H1 (cell line): ENCODE measurements around the gene TCF4. TPM values are rescaled to one million over a fixed set of nuclear protein-coding genes. Genes with fewer than 3 reads are reported as not detected.

Source experiments
- CTCF ChIA-PET: fragments of 300-600 bp; sonication (Branson Sonifier 250); formaldehyde crosslinking; loops from one replicate; lab custom pipeline; 2021; ENCODE audit not compliant: partially characterized antibody; lab: Charles Lee
- POLR2A ChIA-PET: fragments of 300-600 bp; sonication (Branson Sonifier 250); formaldehyde crosslinking; loops from one replicate; lab custom pipeline; 2021; ENCODE audit warnings: inconsistent platforms; ENCODE audit not compliant: partially characterized antibody; lab: Charles Lee
- DNase-seq, 2 experiments: peaks; one replicate each; pipeline versions ENCODE4 v3.0.0 to v3.0.0-alpha.2; 2010 to 2022; ENCODE audit warnings: low spot score in 2 of 2, low read depth in 1 of 2, mixed read lengths in 1 of 2
- FAIRE-seq: peaks from 2 replicates; lab custom pipeline; 2011; peaks lifted over from hg19 to GRCh38; lab: Jason Lieb, UNC
- H2AFZ ChIP-seq: 2 replicates; pipeline ENCODE4 v1.8.1; 2012; ENCODE audit warnings: low read length, inconsistent platforms
- H2AK5ac ChIP-seq: 2 replicates; pipeline ENCODE4 v1.6.1; 2013; ENCODE audit warnings: low read depth, low read length
- H2BK120ac ChIP-seq: replicated peaks from 2 replicates; pipeline ENCODE3; 2013; ENCODE audit warnings: low read depth, low read length, inconsistent platforms
- H2BK12ac ChIP-seq: 2 replicates; pipeline ENCODE4 v1.6.1; 2013; ENCODE audit warnings: low read depth, low read length
- H2BK15ac ChIP-seq: 2 replicates; pipeline ENCODE4 v1.6.1; 2013; ENCODE audit warnings: low read length
- H2BK20ac ChIP-seq: 2 replicates; pipeline ENCODE4 v1.6.1; 2013; ENCODE audit warnings: low read length
- H2BK5ac ChIP-seq: 2 replicates; pipeline ENCODE4 v1.6.1; 2013; ENCODE audit warnings: low read depth, low read length
- H3K14ac ChIP-seq: 2 replicates; pipeline ENCODE4 v1.6.1; 2013; ENCODE audit warnings: inconsistent platforms; ENCODE audit not compliant: insufficient read length
- H3K18ac ChIP-seq: 2 replicates; pipeline ENCODE4 v1.6.1; 2013; ENCODE audit warnings: low read length; ENCODE audit errors: extremely low read depth
- H3K23ac ChIP-seq: 2 replicates; pipeline ENCODE4 v1.6.1; 2013; ENCODE audit warnings: inconsistent platforms; ENCODE audit not compliant: insufficient read length
- H3K23me2 ChIP-seq: 2 replicates; pipeline ENCODE4 v1.6.1; 2013; ENCODE audit warnings: low read depth, low read length
- H3K27ac ChIP-seq: 2 replicates; pipeline ENCODE4 v1.6.1; 2011; ENCODE audit warnings: low read depth, low read length, inconsistent platforms
- H3K27me3 ChIP-seq, 4 experiments: replicated peaks in 1 of 4; 1 replicate in 1 of 4; 2 replicates in 3 of 4; pipeline versions ENCODE4 v1.6.1 to v1.8.1; 2011 to 2013; ENCODE audit warnings: low read length in 3 of 4, mild to moderate bottlenecking in 3 of 4, inconsistent platforms in 2 of 4, mixed read lengths in 2 of 4, moderate library complexity in 1 of 4; ENCODE audit not compliant: control insufficient read depth in 3 of 4, insufficient read depth in 3 of 4; ENCODE audit errors: extremely low read depth in 1 of 4
- H3K36me3 ChIP-seq, 4 experiments: 2 replicates each; pipeline versions ENCODE4 v1.6.1 to v1.8.1; 2011 to 2013; ENCODE audit warnings: mild to moderate bottlenecking in 4 of 4, low read length in 3 of 4, moderate library complexity in 2 of 4, control low read depth in 1 of 4, inconsistent platforms in 1 of 4; ENCODE audit not compliant: insufficient read depth in 4 of 4, control insufficient read depth in 2 of 4
- H3K4ac ChIP-seq: replicated peaks from 2 replicates; pipeline ENCODE3; 2013; ENCODE audit warnings: low read length, low read depth, mixed read lengths, inconsistent platforms; ENCODE audit not compliant: insufficient read length
- H3K4me1 ChIP-seq, 4 experiments: replicated peaks in 1 of 4; 1 replicate in 1 of 4; 2 replicates in 3 of 4; pipeline versions ENCODE4 v1.6.1 to v1.8.1; 2011 to 2013; ENCODE audit warnings: low read length in 3 of 4, inconsistent platforms in 2 of 4, mixed read lengths in 1 of 4; ENCODE audit not compliant: insufficient read depth in 4 of 4, control insufficient read depth in 3 of 4
- H3K4me2 ChIP-seq, 2 experiments: 2 replicates each; pipeline versions ENCODE4 v1.6.1 to v1.8.1; 2011 to 2013; ENCODE audit warnings: low read depth in 2 of 2, low read length in 2 of 2, control low read depth in 1 of 2, inconsistent platforms in 1 of 2, mild to moderate bottlenecking in 1 of 2; ENCODE audit not compliant: insufficient read depth in 1 of 2
- H3K4me3 ChIP-seq, 4 experiments: fragments of 200-600, 300-600 bp in 1 of 4; sonication (generic), shearing (Covaris generic), sonication (Bioruptor Twin) in 1 of 4; 2 replicates each; pipeline versions ENCODE4 v1.5.1 to v1.8.1; 2011 to 2016; ENCODE audit warnings: low read length in 4 of 4, low read depth in 3 of 4, control low read depth in 2 of 4, inconsistent platforms in 2 of 4, mild to moderate bottlenecking in 2 of 4, mixed read lengths in 1 of 4, moderate library complexity in 1 of 4; ENCODE audit not compliant: insufficient read depth in 2 of 4; ENCODE audit errors: extremely low read depth in 1 of 4
- H3K56ac ChIP-seq: replicated peaks from 2 replicates; pipeline ENCODE3; 2013; ENCODE audit warnings: low read depth, mild to moderate bottlenecking, mixed read lengths, low read length, inconsistent platforms; ENCODE audit not compliant: insufficient read length
- H3K79me1 ChIP-seq: 2 replicates; pipeline ENCODE4 v1.6.1; 2013; ENCODE audit warnings: low read depth, low read length, control low read depth
- H3K79me2 ChIP-seq, 2 experiments: 2 replicates each; pipeline versions ENCODE4 v1.6.1 to v1.8.1; 2012 to 2013; ENCODE audit warnings: low read length in 2 of 2, mild to moderate bottlenecking in 2 of 2, inconsistent platforms in 1 of 2; ENCODE audit not compliant: insufficient read depth in 2 of 2, control insufficient read depth in 1 of 2
- H3K9ac ChIP-seq, 4 experiments: replicated peaks in 1 of 4; 1 replicate in 1 of 4; 2 replicates in 3 of 4; pipeline versions ENCODE4 v1.6.1 to v1.8.1; 2011 to 2013; ENCODE audit warnings: low read depth in 3 of 4, low read length in 3 of 4, control low read depth in 2 of 4, mild to moderate bottlenecking in 2 of 4, moderate library complexity in 2 of 4, inconsistent platforms in 1 of 4; ENCODE audit errors: extremely low read depth in 1 of 4
- H3K9me3 ChIP-seq, 2 experiments: 2 replicates each; pipeline versions ENCODE4 v1.6.1 to v1.8.1; 2012 to 2013; ENCODE audit warnings: mild to moderate bottlenecking in 2 of 2, moderate library complexity in 2 of 2, control low read depth in 1 of 2, inconsistent platforms in 1 of 2, low read depth in 1 of 2, low read length in 1 of 2, mixed read lengths in 1 of 2; ENCODE audit not compliant: insufficient read depth in 2 of 2
- H4K20me1 ChIP-seq, 2 experiments: replicated peaks in 1 of 2; 2 replicates each; pipeline versions ENCODE3 to v1.8.1; 2011 to 2013; ENCODE audit warnings: inconsistent platforms in 2 of 2, low read length in 2 of 2, mild to moderate bottlenecking in 1 of 2; ENCODE audit not compliant: insufficient read depth in 2 of 2, control insufficient read depth in 1 of 2
- H4K5ac ChIP-seq: 2 replicates; pipeline ENCODE4 v1.6.1; 2013; ENCODE audit warnings: low read length, low read depth, mixed read lengths, inconsistent platforms; ENCODE audit not compliant: insufficient read length
- H4K8ac ChIP-seq: 2 replicates; pipeline ENCODE4 v1.8.0; 2013; ENCODE audit warnings: mild to moderate bottlenecking, moderate library complexity, low read length, inconsistent platforms; ENCODE audit not compliant: insufficient read depth; ENCODE audit errors: extremely low read depth
- H4K91ac ChIP-seq: replicated peaks from 2 replicates; pipeline ENCODE3; 2013; ENCODE audit warnings: low read length, mixed read lengths, inconsistent platforms; ENCODE audit not compliant: insufficient read length
- CHD2 ChIP-seq: IDR thresholded peaks from 2 replicates; pipeline ENCODE4 v1.6.1; 2012; ENCODE audit warnings: low read length, improper control_type of control experiment
- CTBP2 ChIP-seq: IDR thresholded peaks from 2 replicates; pipeline ENCODE4 v1.7.0; 2011; ENCODE audit warnings: borderline replicate concordance, mild to moderate bottlenecking, moderate library complexity, mixed read lengths, low read length; ENCODE audit not compliant: insufficient read depth, insufficient read length
- MAFK ChIP-seq: IDR thresholded peaks from 2 replicates; pipeline ENCODE4 v1.6.1; 2012; ENCODE audit warnings: low read depth, mild to moderate bottlenecking, improper control_type of control experiment, low read length
- NANOG ChIP-seq: IDR thresholded peaks from 2 replicates; pipeline ENCODE4 v1.6.1; 2011; ENCODE audit warnings: low read length, low read depth, mild to moderate bottlenecking, inconsistent platforms; ENCODE audit not compliant: insufficient read depth, poor library complexity, severe bottlenecking
- NRF1 ChIP-seq: IDR thresholded peaks from 2 replicates; pipeline ENCODE4 v1.6.1; 2011; ENCODE audit warnings: mild to moderate bottlenecking, low read depth, low read length, improper control_type of control experiment
- PHF8 ChIP-seq: fragments of 200-600 bp; sonication (generic); conservative IDR thresholded peaks from 2 replicates; pipeline ENCODE4 v1.7.1; 2012; ENCODE audit warnings: low read depth, mild to moderate bottlenecking, inconsistent platforms, low read length, moderate library complexity
- TCF12 ChIP-seq: IDR thresholded peaks from 2 replicates; pipeline ENCODE4 v1.6.1; 2011; ENCODE audit warnings: low read depth, mild to moderate bottlenecking, low read length
- WGBS, 2 experiments: shearing (Covaris generic) in 1 of 2; methylation state at CpG; one replicate each; pipeline versions ENCODE4 v1.1.6 to v1.1.7; 2013 to 2015; ENCODE audit warnings: low lambda C conversion rate in 2 of 2, mixed read lengths in 2 of 2, inconsistent platforms in 1 of 2, low coverage in 1 of 2, missing lambda C conversion rate in 1 of 2; ENCODE audit not compliant: insufficient replicate concordance in 2 of 2, insufficient coverage in 1 of 2, insufficient read length in 1 of 2; ENCODE audit errors: extremely low coverage in 1 of 2, missing lambda C conversion rate in 1 of 2; 5-methylcytosine and 5-hydroxymethylcytosine counted together
- polyA plus RNA-seq, 7 experiments: library from polyadenylated mRNA; depleted of rRNA in 3 of 7; stranded (reverse) in 5 of 7; unstranded in 2 of 7; fragments of >200 nt in 5 of 7; fragments of 200-250 nt in 2 of 7; gene quantifications; 1 replicate in 5 of 7; 2 replicates in 1 of 7; 4 replicates in 1 of 7; pipeline versions ENCODE4 v1.2.1 to v1.2.3, GENCODE V29; 2011 to 2013; ENCODE audit warnings: missing spikeins in 2 of 7, mixed read lengths in 2 of 7
- total RNA-seq: library from RNA; stranded (reverse); fragmentation: NEBNext Ultra II Directional; extraction: Animal tissue kit (Norgen Biotek cat#: 25700); gene quantifications from 2 replicates; pipeline ENCODE4 v1.2.1, GENCODE V29; 2021

Gene TCF4
- total and polyA plus RNA-seq, 2 of the 8 experiments (the other 6 are each of a cell fraction or from before 2014, with no cell fraction given): 59.3 to 118 TPM

DNA sequence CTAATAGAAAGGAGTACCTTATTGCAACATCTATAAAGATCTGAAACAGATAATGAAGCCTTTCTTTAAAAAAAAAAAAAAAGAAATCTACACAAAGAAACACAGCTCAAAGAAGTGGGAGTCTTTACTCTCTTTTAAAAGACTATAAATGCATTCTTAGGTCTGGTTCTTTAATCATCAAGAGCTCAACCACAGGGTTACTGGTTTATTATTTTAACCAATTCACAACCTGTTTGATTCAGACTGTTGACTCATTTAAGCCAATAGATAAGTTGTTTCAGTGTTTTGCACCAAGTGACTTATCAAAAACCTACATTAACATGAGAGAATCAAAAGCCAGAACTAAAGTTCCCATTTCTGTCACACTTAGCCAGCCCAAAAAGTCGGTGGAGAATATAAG lies 93.1 kb downstream of the TCF4 start:
- Histone ChIP-seq H3K4me3 (no peak overlapping the region), H3K23me2 (no peaks in the 10 kb centered on the region; the same call in 1 of the 2 replicates), H3K27me3 (no peaks in the 10 kb centered on the region), H2BK120ac (no peak overlapping the region), H2AK5ac (no peak overlapping the region), H3K79me2 (peaks cover 5 to 95% of the 10 kb centered on the region in 2 experiments; a peak in 2 of 4 replicates), H3K27ac (no peak overlapping the region), H2BK20ac (no peak overlapping the region), H3K4ac (no peak overlapping the region), H4K5ac (no peak overlapping the region), H3K14ac (no peak overlapping the region), H3K18ac (no peak overlapping the region), H3K4me2 (no peak overlapping the region), H4K91ac (no peak overlapping the region), H3K23ac (no peak overlapping the region), H2BK12ac (no peak overlapping the region), H2AFZ (no peak overlapping the region), H3K36me3 (no peaks in the 10 kb centered on the region), H3K56ac (no peak overlapping the region), H4K8ac (no peak overlapping the region), H2BK5ac (no peak overlapping the region), H2BK15ac (no peak overlapping the region), H4K20me1 (peaks cover 5 to 7% of the 10 kb centered on the region in 2 experiments), H3K4me1 (peaks cover 0 to 15% (median 6%) of the 10 kb centered on the region in 4 experiments; a peak in 2 of 7 replicates), H3K79me1 (peaks cover 3% of the 10 kb centered on the region; the same call in 1 of the 2 replicates), H3K9ac (no peak overlapping the region), H3K9me3 (no peaks in the 10 kb centered on the region)
- ChIA-PET POLR2A (no interaction called here), CTCF (no interaction called here)
- DNase-seq: no peak
- no peak for FAIRE-seq
- 77% methylated on average over 1 of the region's 1 CpG; no CpG with 5 or more reads in 1 of the 2 experiments for WGBS, 2 experiments
- TF ChIP-seq PHF8 (no peak), NANOG (no peak), MAFK (no peak), CHD2 (no peak), TCF12 (no peak), NRF1 (no peak), CTBP2 (no peak)
